GM19395 (cell line): ENCODE results near the gene SMAD7.

Experiments
- ATAC-seq: cut with Tn5 transposase; IDR thresholded peaks from one replicate; pipeline ENCODE4 v1.9.1; 2021; ENCODE audit warnings: mild to moderate bottlenecking, moderate library complexity; ENCODE audit not compliant: unreplicated experiment

SMAD7 gene

GRCh38 chr18:48986851-48987761 lies 36.3 kb upstream of the SMAD7 start:
- no peak for ATAC-seq

GRCh38 chr18:48985161-48985560 lies 34.4 kb upstream of the SMAD7 start:
- ATAC-seq = no peak

- ATAC-seq = no peak
Observed at GRCh38 chr18:48983793-48984437, 33.1 kb upstream of the SMAD7 start.

- ATAC-seq = no peak
Observed at GRCh38 chr18:48982266-48982665, 31.5 kb upstream of the SMAD7 start.

- ATAC-seq = no peak
Observed at GRCh38 chr18:48979944-48980890, 29.5 kb upstream of the SMAD7 start.

GRCh38 chr18:48977914-48978313 lies 27.1 kb upstream of the SMAD7 start:
- no peak for ATAC-seq

- ATAC-seq = peak; percentile 53
Observed at GRCh38 chr18:48975817-48976649, 25.3 kb upstream of the SMAD7 start.

GRCh38 chr18:48975120-48975816 lies 24.5 kb upstream of the SMAD7 start:
- peak; percentile 15 for ATAC-seq

- no peak for ATAC-seq
Observed at GRCh38 chr18:48974304-48975119, 23.7 kb upstream of the SMAD7 start.

GRCh38 chr18:48973731-48974130 lies 23.0 kb upstream of the SMAD7 start:
- ATAC-seq = no peak

GRCh38 chr18:48968412-48969215 lies 17.8 kb upstream of the SMAD7 start:
- ATAC-seq = no peak

- no peak for ATAC-seq
Observed at GRCh38 chr18:48967545-48967944, 16.8 kb upstream of the SMAD7 start.

GRCh38 chr18:48966523-48966922 lies 15.8 kb upstream of the SMAD7 start:
- no peak for ATAC-seq

- no peak for ATAC-seq
Observed at GRCh38 chr18:48963586-48964470, 13.1 kb upstream of the SMAD7 start.

GRCh38 chr18:48962994-48963561 lies 12.3 kb upstream of the SMAD7 start:
- ATAC-seq = no peak

GRCh38 chr18:48962252-48962993 lies 11.7 kb upstream of the SMAD7 start:
- ATAC-seq = no peak
